GM19043 (cell line): ENCODE results near the gene SNX27.
"Not testable (repeated sequence)": the region's sequence is repeated elsewhere in the genome, so short reads cannot be mapped to it uniquely, and the experiment has no call there.

Experiments
- ATAC-seq: cut with Tn5 transposase; IDR thresholded peaks from one replicate; pipeline ENCODE4 v1.9.1; 2021; ENCODE audit warnings: low read depth; ENCODE audit not compliant: unreplicated experiment

The SNX27 gene

GRCh38 chr1:151635479-151636072, 23.7 kb downstream of the SNX27 start:
- peak; percentile 53 for ATAC-seq

GRCh38 chr1:151638074-151638775, 26.4 kb downstream of the SNX27 start:
- no peak for ATAC-seq

GRCh38 chr1:151638812-151639211, 27.0 kb downstream of the SNX27 start:
- ATAC-seq, result no peak

GRCh38 chr1:151639466-151639865, 27.6 kb downstream of the SNX27 start:
- ATAC-seq, result no peak

GRCh38 chr1:151641229-151641628, 29.4 kb downstream of the SNX27 start:
- ATAC-seq, result no peak

GRCh38 chr1:151643085-151643484, 31.2 kb downstream of the SNX27 start:
- not testable (repeated sequence) for ATAC-seq

- no peak for ATAC-seq
These were observed 32.2 kb downstream of the SNX27 start for GRCh38 chr1:151644001-151644400.

- ATAC-seq, result no peak
These were observed 41.5 kb downstream of the SNX27 start for GRCh38 chr1:151653397-151653796.

GRCh38 chr1:151655371-151655770, 43.5 kb downstream of the SNX27 start:
- no peak for ATAC-seq

- no peak for ATAC-seq
These were observed 49.9 kb downstream of the SNX27 start for GRCh38 chr1:151661751-151662150.

- ATAC-seq, result no peak
These were observed 56.2 kb downstream of the SNX27 start for GRCh38 chr1:151668090-151668489.

- ATAC-seq, result not testable (repeated sequence)
These were observed 58.3 kb downstream of the SNX27 start for GRCh38 chr1:151670036-151670675.

GRCh38 chr1:151673407-151673806, 61.6 kb downstream of the SNX27 start:
- ATAC-seq, result no peak

GRCh38 chr1:151680391-151680790, 68.5 kb downstream of the SNX27 start:
- no peak for ATAC-seq

- ATAC-seq, result no peak
These were observed 69.0 kb downstream of the SNX27 start for GRCh38 chr1:151680826-151681225.

- no peak for ATAC-seq
These were observed 70.1 kb downstream of the SNX27 start for GRCh38 chr1:151681923-151682322.

GRCh38 chr1:151682901-151683300, 71.1 kb downstream of the SNX27 start:
- ATAC-seq, result not testable (repeated sequence)

- ATAC-seq, result no peak
These were observed 72.3 kb downstream of the SNX27 start for GRCh38 chr1:151684128-151684527.

GRCh38 chr1:151686561-151686960, 74.7 kb downstream of the SNX27 start:
- no peak for ATAC-seq

- ATAC-seq, result no peak
These were observed 77.6 kb downstream of the SNX27 start for GRCh38 chr1:151689494-151689893.

GRCh38 chr1:151692226-151692625, 80.4 kb downstream of the SNX27 start:
- no peak for ATAC-seq
